ENCODE data around the gene DNM3.
"Not testable (repeated sequence)": the region's sequence is repeated elsewhere in the genome, so short reads cannot be mapped to it uniquely, and the experiment has no call there.

The DNM3 gene

DNA sequence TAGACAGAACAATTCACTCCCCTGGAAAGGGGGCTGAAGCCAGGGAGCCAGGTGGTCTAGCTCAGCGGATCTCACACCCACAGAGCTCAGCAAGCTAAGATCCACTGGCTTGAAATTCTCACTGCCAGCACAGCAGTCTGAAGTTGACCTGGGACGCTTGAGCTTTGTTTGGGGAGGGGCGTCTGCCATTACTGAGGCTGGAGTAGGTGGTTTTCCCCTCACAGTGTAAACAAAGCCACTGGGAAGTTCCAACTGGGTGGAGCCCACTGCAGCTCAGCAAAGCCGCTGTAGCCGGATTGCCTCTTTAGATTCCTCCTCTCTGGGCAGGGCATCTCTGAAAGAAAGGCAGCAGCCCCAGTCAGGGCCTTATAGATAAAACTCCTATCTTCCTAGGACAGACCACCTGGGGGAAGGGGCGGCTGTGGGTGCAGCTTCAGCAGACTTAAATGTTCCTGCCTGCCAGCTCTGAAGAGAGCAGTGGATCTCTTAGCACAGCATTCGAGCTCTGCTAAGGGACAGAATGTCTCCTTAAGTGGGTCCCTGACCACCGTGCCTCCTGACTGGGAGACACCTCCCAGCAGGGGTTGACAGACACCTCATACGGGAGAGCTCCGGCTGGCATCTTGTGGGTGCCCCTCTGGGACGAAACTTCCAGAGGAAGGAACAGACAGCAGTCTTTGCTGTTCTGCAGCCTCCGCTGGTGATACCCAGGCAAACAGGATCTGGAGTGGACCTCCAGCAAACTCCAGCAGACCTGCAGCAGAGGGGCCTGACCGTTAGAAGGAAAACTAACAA lies 183.8 kb downstream of the DNM3 start:
- not testable (repeated sequence) for DNase-seq (ENCODE audit: low read depth in 2 of 2)

GRCh38 chr1:172040466-172040865 lies 199.2 kb downstream of the DNM3 start:
- no peak for DNase-seq (ENCODE audit: low read depth in 2 of 2)

- no peak for DNase-seq (ENCODE audit: low read depth in 2 of 2)
These were observed 199.8 kb downstream of the DNM3 start for GRCh38 chr1:172041102-172041501.

GRCh38 chr1:172041742-172042141 lies 200.4 kb downstream of the DNM3 start:
- DNase-seq (ENCODE audit: low read depth in 2 of 2): no peak

DNA sequence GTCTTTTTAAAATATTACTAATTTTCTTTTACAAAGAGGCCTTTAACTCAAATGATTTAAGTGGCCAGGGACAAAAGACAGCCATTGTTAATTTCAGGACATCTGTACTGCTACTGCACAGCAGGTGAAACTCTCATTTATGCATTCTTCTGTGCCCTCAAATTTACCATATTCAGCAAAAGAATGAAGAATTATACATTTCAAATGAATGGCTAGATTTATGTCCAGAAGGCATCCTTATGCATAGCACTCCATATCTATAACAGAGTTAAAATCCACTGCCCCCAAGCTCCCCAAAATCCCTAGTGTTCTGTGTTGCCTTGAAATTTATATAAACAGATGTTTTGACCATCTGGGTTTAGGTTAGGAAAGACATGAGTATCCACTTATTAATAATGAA lies 202.6 kb downstream of the DNM3 start:
- DNase-seq (ENCODE audit: low read depth in 2 of 2): no peak

GRCh38 chr1:172051898-172052297 lies 210.6 kb downstream of the DNM3 start:
- DNase-seq (ENCODE audit: low read depth in 2 of 2): no peak

- no peak for DNase-seq (ENCODE audit: low read depth in 2 of 2)
These were observed 212.9 kb downstream of the DNM3 start for GRCh38 chr1:172054172-172054571.

- not testable (repeated sequence) for DNase-seq (ENCODE audit: low read depth in 2 of 2)
These were observed 214.6 kb downstream of the DNM3 start for GRCh38 chr1:172055816-172056419.

DNA sequence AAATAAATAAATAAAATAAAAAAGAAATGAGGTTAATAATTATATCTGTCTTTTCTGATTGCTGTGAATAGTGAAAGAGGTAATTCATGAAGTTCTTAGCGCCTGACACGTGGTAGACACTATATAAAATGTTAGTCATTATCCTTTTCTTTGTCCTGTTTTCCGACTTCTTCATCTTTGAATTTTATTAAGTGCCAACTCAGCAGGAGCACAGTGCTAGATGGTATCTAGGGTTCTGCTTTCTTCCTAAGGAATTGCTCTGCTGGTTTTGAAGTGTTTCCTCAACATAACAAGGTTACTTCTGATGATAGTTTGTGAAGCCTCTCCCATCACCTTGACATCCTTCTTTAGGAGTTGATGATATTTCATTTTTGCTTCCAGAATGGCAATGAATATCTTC lies 227.0 kb downstream of the DNM3 start:
- DNase-seq (ENCODE audit: low read depth in 2 of 2): no peak

GRCh38 chr1:172069051-172069450 lies 227.8 kb downstream of the DNM3 start:
- no peak for DNase-seq (ENCODE audit: low read depth in 2 of 2)

DNA sequence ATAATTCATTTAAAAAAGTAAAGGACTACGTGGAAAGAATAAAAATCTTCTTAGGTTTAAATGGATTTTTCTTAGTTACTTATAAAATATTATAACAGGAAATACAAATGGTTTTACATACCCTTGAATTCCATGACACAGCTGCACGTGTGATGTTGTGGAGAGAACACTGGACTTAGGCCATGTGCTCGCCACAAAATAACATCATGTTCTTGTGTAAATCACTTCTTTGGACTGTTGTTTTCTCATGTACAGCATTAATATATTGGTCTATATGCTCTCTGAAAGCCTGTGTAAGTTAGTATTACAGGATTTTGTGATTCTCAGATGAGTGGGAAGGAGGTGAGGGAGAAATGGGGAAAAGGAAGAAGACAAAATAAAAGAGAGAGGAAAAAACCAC lies 228.2 kb downstream of the DNM3 start:
- no peak for DNase-seq (ENCODE audit: low read depth in 2 of 2)

- DNase-seq (ENCODE audit: low read depth in 2 of 2): no peak
These were observed 228.8 kb downstream of the DNM3 start for GRCh38 chr1:172070055-172070454.

- no peak for DNase-seq (ENCODE audit: low read depth in 2 of 2)
These were observed 230.4 kb downstream of the DNM3 start for GRCh38 chr1:172071746-172072145.

- DNase-seq (ENCODE audit: low read depth in 2 of 2): not testable (repeated sequence)
These were observed 238.6 kb downstream of the DNM3 start for GRCh38 chr1:172079859-172080258.

DNA sequence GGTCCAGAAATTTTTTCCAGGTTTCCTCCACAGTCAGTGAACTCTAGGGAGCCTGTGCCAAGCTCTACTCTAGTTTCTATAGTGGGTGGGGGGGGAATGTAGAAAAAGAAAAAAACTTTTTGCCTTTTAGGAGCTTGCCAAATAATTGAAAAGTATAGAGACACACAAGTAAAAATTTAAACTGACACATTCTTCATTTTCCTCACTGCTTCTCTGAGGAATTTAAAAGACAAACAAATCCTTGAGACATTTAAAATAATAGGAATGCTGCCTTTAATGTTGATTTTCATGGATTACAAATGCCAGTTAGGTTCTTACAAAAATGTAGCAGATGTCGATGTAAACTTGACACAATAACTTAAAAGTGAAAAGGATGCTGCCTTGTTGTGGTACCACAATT lies 241.9 kb downstream of the DNM3 start:
- DNase-seq (ENCODE audit: low read depth in 2 of 2): no peak

DNA sequence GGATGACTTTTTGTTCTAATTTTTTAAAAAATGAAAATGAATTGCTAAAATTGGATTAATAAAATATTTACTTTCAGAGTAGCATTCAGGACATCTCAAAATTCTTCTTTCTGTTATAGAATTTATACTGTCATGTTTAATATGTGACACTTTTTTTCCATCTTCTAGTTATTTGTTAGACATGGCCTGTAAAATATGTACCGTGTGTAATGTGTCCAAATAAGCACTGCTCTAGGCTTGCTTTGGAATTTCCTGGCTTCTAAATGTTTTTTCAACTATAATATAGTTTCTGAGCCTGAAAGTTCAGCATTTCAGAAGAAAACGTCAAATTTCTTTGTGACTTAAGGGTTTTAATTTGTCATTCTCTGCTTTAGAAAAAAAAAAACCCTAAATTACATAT lies 243.6 kb downstream of the DNM3 start:
- DNase-seq (ENCODE audit: low read depth in 2 of 2): no peak

- DNase-seq (ENCODE audit: low read depth in 2 of 2): no peak
These were observed 244.0 kb downstream of the DNM3 start for GRCh38 chr1:172085317-172085716.

DNA sequence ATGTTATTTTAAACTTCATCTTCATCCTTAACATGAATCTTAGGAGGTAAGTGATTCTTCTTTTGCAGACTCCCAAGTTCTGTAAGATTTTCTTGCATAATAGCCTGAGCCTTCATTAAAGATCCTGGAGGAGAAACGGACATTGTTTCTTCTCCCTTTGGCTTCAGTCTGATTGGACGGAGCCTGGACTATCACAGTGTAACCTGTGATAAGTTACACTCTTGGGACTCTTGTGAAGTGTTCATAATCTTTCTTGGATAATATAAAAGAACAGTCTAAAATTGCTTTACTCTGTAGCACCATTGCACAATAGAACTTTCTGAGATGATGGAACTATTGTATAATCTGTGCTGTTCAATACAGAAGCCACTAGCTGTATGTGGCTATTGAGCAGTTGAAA lies 244.8 kb downstream of the DNM3 start:
- no peak for DNase-seq (ENCODE audit: low read depth in 2 of 2)

- no peak for DNase-seq (ENCODE audit: low read depth in 2 of 2)
These were observed 247.0 kb downstream of the DNM3 start for GRCh38 chr1:172088256-172088655.

- peak; percentile 14 to 22 for DNase-seq (ENCODE audit: low read depth in 2 of 2)
These were observed 248.6 kb downstream of the DNM3 start for GRCh38 chr1:172089768-172090510.

DNA sequence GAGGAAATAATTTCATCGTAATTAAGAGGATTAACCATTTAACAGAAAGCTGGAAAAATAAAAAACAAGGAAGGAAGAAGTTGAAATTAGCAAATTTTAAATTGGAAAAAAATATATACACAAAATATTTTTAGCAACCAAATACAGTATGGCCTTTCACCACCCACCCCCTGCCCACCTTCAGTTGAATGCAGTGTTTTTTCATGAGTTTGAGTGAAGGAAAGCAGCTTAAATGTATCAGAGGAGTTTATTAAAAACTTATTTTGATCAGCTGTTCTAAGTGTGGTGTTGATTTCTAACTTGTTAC lies 249.2 kb downstream of the DNM3 start:
- no peak for DNase-seq (ENCODE audit: low read depth in 2 of 2)

GRCh38 chr1:172095846-172096245 lies 254.5 kb downstream of the DNM3 start:
- DNase-seq (ENCODE audit: low read depth in 2 of 2): no peak

- no peak for DNase-seq (ENCODE audit: low read depth in 2 of 2)
These were observed 263.9 kb downstream of the DNM3 start for GRCh38 chr1:172105230-172105629.
